ENCODE results near the gene BEST4.

GRCh38 chr1:44776730-44777068, 11.3 kb downstream of the BEST4 start:
- TF ChIP-seq CTCF (IDR thresholded peaks at IDR 0.05) (no peak), POLR2A (IDR thresholded peaks at IDR 0.05) (no peak), EP300 (IDR thresholded peaks at IDR 0.05) (no peak), POLR2AphosphoS5 (IDR thresholded peaks at IDR 0.05) (no peak)
